T-helper 1 cell treated with Interleukin-12 subunit alpha and Interleukin-12 subunit beta and Interleukin-4 antibody, amounts not matched to agents 30 μg/mL and 1 μg/mL, for 36 hours (primary cell): ENCODE results near the gene PFDN1.

Source experiments
- H3K27ac Mint-ChIP-seq: one replicate; pipeline ENCODE4 v1.8.0; 2021; ENCODE audit warnings: mild to moderate bottlenecking, mixed read lengths
- H3K27me3 Mint-ChIP-seq: one replicate; pipeline ENCODE4 v1.8.0; 2021; ENCODE audit warnings: low read depth, mixed read lengths
- H3K36me3 Mint-ChIP-seq: one replicate; pipeline ENCODE4 v1.8.0; 2021; ENCODE audit warnings: low read depth, mixed read lengths
- H3K4me1 Mint-ChIP-seq: one replicate; pipeline ENCODE4 v1.8.0; 2021; ENCODE audit warnings: low read depth, mixed read lengths
- H3K4me3 Mint-ChIP-seq: one replicate; pipeline ENCODE4 v1.8.0; 2021; ENCODE audit warnings: mild to moderate bottlenecking, moderate library complexity, mixed read lengths
- H3K9me3 Mint-ChIP-seq: one replicate; pipeline ENCODE4 v1.8.0; 2021; ENCODE audit warnings: mixed read lengths

Gene PFDN1

DNA sequence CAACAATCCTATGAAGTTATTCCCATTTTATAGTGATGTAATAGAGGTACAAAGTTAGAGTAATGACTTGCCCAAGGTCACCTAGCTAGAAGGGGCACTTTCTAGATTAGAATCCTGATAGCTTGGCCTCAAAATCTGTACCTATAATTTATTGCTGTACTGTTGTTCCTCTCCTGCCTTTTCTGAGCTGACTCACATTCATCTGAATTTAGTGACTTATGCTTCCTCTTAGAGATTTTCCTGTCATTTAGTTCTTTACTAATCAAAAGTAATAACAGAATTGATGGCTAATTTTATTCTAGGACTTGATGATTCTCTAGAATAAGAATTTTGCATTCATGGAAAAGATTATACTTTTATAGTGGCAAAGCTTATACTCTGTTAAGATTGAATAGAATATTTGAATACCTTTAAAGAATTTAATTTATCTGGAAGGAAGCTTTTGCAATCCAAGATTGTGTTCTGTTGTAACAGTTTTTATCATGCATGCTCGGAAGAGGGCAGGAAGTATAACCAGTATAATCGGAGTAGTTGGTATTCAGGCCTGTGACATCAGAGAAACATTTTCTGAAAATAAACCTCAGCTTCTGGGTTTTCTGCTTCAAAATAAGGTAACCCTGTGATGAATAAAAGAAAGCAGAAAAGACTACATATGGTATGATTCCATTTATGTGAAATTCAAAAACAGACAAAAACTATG lies 106.6 kb downstream of the PFDN1 start:
- Mint-ChIP-seq H3K4me1 (no peaks in the 10 kb centered on the region), H3K4me3 (no peak overlapping the region), H3K9me3 (peaks cover 2% of the 10 kb centered on the region), H3K27me3 (peaks cover 4% of the 10 kb centered on the region), H3K36me3 (no peaks in the 10 kb centered on the region), H3K27ac (no peak overlapping the region)
